ENCODE results near the gene AMFR.

The AMFR gene

GRCh38 chr16:56366945-56367344 is 58.4 kb downstream of the AMFR start:
- DNase-seq (ENCODE audit: extremely low read depth, low read depth), result no peak
- no peak for TF ChIP-seq CTCF (IDR thresholded peaks at IDR 0.05; ENCODE audit: low read depth, low read length, missing control alignments)
- H3K4me3 ChIP-seq (replicated peaks; ENCODE audit: low read depth, low read length), result no peak overlapping the region

- no peak for TF ChIP-seq CTCF (IDR thresholded peaks at IDR 0.05; ENCODE audit: low read depth, low read length, missing control alignments)
These were observed 59.8 kb downstream of the AMFR start for GRCh38 chr16:56365552-56365951.

GRCh38 chr16:56364865-56365264 is 60.5 kb downstream of the AMFR start:
- no peak for DNase-seq (ENCODE audit: extremely low read depth, low read depth)
- H3K4me3 ChIP-seq (replicated peaks; ENCODE audit: low read depth, low read length), result no peak overlapping the region
- TF ChIP-seq CTCF (IDR thresholded peaks at IDR 0.05; ENCODE audit: low read depth, low read length, missing control alignments), result no peak

More at GRCh38 chr16:56365552-56365951, 59.8 kb downstream of the AMFR start:
- H3K4me3 ChIP-seq (replicated peaks; ENCODE audit: low read depth, low read length), result no peak overlapping the region
- no peak for DNase-seq (ENCODE audit: extremely low read depth, low read depth)

- TF ChIP-seq CTCF (IDR thresholded peaks at IDR 0.05; ENCODE audit: low read depth, low read length, missing control alignments), result no peak
- no peak overlapping the region for H3K4me3 ChIP-seq (replicated peaks; ENCODE audit: low read depth, low read length)
- DNase-seq (ENCODE audit: extremely low read depth, low read depth), result no peak
These were observed 61.4 kb downstream of the AMFR start for GRCh38 chr16:56363781-56364565.

GRCh38 chr16:56363181-56363716 is 62.1 kb downstream of the AMFR start:
- H3K4me3 ChIP-seq (replicated peaks; ENCODE audit: low read depth, low read length), result no peak overlapping the region
- DNase-seq (ENCODE audit: extremely low read depth, low read depth), result no peak
- TF ChIP-seq CTCF (IDR thresholded peaks at IDR 0.05; ENCODE audit: low read depth, low read length, missing control alignments), result no peak

GRCh38 chr16:56362706-56363105 is 62.6 kb downstream of the AMFR start:
- H3K4me3 ChIP-seq (replicated peaks; ENCODE audit: low read depth, low read length), result no peak overlapping the region
- no peak for DNase-seq (ENCODE audit: extremely low read depth, low read depth)
- TF ChIP-seq CTCF (IDR thresholded peaks at IDR 0.05; ENCODE audit: low read depth, low read length, missing control alignments), result no peak

Data from HFF-Myc (cell line).